HG02623 (cell line): Measurements from ENCODE around the gene FCSK.

ENCODE experiments used
- ATAC-seq: cut with Tn5 transposase; IDR thresholded peaks from one replicate; pipeline ENCODE4 v1.9.1; 2021; ENCODE audit warnings: moderate library complexity; ENCODE audit not compliant: unreplicated experiment

FCSK gene

GRCh38 chr16:70453117-70453891 is 1.1 kb upstream of the FCSK start:
- ATAC-seq = no peak

- no peak for ATAC-seq
Observed at GRCh38 chr16:70453892-70454221, 538 bp upstream of the FCSK start.

DNA sequence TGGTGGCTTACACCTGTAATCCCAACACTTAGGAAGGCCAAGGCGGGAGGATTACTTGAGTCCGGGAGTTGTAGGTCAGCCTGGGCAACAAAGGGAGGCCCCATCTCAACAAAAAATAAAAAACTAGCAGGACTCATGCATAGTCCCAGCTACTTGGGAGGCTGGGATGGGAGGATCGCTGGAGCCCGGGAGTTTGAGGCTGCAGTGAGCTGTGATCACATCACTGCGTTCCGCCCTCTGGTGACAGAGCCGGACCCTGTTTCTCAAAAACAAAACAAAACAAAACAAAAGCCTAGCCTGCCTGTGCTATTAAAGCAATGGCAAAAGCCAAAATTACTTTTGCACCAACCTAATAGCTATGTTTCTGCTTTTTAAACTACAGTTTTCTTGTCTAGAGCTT is 1.5 kb downstream of the FCSK start:
- no peak for ATAC-seq

DNA sequence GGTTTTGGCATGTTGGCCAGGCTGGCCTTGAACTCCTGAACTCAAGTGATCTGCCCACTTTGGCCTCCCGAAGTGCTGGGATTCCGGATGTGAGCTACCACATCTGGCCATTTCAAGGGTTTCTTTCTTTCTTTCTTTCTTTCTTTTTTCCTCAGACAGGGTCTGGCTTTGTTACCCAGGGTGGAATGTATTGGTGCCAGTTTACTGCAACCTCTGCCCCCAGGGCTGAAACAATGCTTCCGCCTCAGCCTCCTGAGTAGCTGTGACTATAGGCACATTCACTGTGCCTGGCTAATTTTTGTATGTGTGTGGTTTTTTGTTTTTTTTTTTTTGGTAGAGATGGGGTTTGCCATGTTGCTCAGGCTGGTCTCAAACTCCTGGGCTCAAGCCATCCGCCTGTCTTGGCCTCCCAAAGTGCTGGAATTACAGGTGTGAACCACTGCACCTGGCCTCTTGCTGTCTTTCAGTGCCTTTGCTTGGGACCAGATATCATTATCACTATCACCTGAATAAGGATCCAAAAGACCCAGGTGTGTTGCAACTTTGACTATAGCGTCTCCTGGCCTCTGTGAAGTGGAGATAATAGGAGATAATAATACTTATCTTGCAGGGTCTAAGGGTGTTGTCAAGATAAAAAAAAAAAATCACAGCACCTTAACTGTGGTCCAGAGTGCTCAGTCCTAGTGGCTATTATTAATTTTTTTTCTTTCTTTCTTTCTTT is 3.2 kb downstream of the FCSK start:
- no peak for ATAC-seq

DNA sequence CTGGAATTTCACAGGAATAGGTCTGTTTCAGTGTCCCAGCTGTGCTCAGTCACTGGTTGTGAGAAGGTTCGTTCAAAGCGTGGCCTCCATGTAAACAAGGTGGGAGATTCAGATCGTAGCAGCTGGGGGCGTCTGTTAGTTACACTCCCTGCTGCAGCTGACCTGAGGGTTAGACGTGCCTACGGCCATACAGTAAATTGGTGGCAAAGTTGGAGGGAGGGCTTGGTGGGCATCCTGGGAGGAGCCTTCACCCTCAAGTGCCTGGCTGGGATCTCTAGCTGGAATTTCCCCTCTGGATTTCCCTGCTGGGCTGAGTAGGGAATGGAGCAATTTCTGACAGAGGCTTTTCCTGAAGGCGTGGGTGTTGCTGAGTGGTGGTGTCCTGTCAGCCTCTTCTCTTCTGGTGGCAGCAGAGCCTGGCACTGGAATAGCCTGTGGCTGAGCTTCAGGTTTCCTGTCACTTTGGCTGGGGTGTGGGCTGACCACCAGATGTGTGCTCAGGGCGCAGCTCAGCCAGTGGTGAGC is 6.4 kb downstream of the FCSK start:
- ATAC-seq = no peak

GRCh38 chr16:70463235-70463634 is 8.8 kb downstream of the FCSK start:
- ATAC-seq = no peak

DNA sequence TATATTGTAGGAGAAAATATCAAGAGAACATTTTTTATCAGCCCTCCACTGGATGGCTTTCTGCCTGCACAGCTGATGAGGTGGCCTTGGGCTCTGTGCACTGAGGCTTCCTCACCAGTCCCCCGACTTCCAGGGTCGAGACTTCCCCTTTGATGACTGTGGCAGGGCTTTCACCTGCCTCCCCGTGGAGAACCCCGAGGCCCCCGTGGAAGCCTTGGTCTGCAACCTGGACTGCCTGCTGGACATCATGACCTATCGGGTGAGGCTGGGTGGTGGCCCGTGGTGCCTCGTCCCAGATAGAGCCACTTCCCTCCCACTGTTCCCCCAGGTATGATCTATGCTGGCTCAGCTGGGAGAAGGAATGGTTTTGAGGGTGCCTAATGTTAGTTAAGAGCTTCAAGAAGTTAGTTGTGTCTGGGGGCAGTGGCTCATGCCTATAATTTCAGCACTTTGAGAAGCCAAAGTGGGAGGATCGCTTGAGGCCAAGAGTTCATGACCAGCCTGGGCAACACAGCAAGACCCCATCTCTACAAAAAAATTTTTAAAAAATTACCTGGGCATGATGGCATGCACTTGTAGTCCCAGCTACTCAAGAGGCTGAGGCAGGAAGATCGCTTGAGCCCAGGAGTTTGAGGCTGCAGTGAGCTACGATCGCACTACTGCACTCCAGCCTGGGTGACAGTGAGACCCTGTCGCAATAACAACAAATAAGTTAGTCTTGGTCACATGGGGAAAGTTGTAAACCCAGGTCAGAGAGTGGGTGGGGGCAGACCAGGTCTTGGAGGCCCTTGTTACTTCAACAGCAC is 11.8 kb downstream of the FCSK start:
- ATAC-seq = no peak

DNA sequence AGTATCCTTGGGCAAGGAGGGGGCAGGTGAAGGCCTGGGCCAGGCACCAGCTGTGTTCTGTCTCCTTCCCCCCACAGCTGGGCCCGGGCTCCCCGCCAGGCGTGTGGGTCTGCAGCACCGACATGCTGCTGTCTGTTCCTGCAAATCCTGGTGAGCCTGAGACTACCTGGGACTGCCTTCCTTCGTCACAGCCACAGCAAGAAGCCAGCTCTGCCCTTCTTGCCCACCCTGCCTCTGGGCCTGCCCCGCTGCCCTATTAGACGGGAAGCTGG is 12.3 kb downstream of the FCSK start:
- ATAC-seq = no peak

- ATAC-seq = no peak
Observed at GRCh38 chr16:70467113-70467512, 12.7 kb downstream of the FCSK start.

GRCh38 chr16:70467608-70468007 is 13.2 kb downstream of the FCSK start:
- no peak for ATAC-seq

DNA sequence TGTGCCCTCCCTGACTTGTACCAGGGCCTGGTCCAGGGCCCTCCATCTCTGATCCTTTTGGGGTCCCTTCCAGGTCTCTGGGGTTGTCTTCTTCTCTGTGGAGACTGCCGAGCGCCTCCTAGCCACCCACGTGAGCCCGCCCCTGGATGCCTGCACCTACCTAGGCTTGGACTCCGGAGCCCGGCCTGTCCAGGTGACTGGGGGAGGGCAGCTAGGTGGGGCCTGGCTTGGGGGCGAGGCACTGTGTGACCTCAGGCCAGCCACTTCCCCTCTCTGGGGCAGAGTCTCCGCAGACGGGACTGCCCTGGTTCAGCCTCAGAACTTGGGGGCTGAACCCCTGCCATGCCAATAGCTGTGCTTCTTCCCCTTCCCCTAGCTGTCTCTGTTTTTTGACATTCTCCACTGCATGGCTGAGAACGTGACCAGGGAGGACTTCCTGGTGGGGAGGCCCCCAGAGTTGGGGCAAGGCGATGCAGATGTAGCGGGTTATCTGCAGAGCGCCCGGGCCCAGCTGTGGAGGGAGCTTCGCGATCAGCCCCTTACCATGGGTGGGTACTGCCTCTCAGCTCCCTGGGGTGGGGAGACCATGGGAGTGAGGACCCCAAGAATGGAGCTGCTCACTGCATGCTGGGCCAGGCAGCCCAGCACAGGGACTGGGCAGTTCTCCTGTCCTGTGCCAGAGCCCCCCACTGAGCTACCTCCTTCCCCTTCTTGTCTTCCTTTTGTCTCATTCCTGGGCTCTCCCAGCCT is 14.6 kb downstream of the FCSK start:
- ATAC-seq = no peak

DNA sequence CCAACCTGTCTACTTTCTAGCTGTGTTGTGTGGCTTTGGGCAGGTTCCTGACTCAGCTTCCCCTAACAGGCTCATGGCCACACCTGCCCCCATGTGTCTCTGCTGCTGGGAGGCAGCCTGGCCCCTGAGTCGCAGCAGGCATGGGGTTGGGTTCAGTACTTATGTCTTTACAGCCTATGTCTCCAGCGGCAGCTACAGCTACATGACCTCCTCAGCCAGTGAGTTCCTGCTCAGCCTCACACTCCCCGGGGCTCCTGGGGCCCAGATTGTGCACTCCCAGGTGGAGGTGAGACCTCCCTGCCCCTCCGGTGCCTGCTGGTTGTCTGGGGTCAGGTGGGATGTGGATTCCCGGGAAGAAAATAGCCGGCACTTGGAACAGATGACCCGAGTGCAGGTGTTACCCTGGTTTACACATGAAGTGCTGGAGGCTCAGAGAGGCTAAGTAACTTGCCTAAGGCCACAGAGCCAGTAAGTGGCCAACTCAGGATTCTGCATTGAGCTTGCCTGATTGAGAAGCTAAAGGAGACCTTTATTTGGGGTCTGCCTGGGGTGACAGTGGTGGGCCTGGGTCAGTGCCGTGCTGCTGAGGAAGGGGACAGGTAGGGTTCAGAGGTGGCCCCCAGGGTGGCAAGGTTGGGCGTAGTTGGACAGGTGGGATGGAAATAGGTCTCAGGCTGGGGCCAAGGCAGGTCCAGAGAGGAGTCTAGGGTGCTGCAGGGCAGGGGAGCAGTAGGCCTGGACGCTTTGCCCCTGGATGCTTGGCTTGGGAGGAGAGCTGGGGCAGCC is 15.9 kb downstream of the FCSK start:
- ATAC-seq = no peak

GRCh38 chr16:70470927-70471341 is 16.5 kb downstream of the FCSK start:
- ATAC-seq = no peak

DNA sequence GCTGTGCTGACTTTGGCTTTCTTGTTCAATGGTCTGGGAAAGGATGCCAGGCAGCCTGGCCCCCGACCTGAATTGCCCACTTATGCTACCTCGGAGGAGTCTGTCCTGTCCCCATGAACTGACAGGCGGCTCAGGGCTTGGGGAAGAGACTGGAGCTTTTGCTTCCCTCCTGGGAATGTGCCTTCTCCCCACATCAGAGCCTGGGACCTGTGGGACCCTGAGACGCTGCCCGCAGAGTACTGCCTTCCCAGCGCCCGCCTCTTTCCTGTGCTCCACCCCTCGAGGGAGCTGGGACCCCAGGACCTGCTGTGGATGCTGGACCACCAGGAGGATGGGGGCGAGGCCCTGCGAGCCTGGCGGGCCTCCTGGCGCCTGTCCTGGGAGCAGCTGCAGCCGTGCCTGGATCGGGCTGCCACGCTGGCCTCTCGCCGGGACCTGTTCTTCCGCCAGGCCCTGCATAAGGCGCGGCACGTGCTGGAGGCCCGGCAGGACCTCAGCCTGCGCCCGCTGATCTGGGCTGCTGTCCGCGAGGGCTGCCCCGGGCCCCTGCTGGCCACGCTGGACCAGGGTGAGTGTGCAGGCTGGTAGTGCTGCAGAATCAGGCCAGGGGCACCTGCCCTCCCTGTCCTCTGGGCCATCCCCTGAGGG is 18.5 kb downstream of the FCSK start:
- no peak for ATAC-seq

- no peak for ATAC-seq
Observed at GRCh38 chr16:70473446-70474319, 19.3 kb downstream of the FCSK start.

- no peak for ATAC-seq
Observed at GRCh38 chr16:70474320-70475053, 20.1 kb downstream of the FCSK start.

DNA sequence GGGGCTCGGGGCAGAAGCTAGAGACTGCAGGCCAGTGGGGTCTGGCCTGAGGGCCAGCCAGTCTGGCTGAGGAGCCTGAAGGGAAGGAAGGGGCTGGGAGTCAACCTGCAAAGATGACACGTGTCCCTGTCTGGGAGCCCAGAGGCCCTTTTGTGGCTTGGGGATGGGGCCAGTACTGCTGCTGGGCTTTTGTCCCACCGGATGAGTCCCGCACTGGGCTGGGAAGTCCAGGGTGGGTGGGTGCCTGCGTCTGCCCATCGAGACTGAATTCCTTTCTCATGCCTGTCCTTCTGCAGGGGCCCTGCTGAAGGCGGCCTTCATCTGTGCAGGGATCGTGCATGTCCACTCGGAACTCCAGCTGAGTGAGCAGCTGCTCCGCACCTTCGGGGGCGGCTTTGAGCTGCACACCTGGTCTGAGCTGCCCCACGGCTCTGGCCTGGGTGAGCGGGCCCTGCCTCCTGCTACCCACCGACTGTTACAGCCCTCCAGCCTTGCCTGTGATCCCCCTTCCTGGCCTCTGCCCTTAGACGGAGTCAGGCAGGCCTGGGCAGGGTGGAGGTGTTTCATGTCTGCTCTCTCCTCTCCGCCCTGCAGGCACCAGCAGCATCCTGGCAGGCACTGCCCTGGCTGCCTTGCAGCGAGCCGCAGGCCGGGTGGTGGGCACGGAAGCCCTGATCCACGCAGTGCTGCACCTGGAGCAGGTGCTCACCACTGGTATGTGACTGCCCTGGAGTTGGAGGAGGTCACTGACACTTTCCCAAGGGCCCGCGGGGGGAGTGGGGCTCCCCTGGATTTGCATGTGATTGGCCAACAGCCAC is 20.9 kb downstream of the FCSK start:
- no peak for ATAC-seq
